ENCODE results near the gene CAMTA1.

Gene CAMTA1

GRCh38 chr1:7561936-7562728 is 776.9 kb downstream of the CAMTA1 start:
- FAIRE-seq (no peak), DNase-seq (ENCODE audit: low spot score) (no peak)

- FAIRE-seq (no peak), DNase-seq (ENCODE audit: low spot score) (no peak)
Observed at GRCh38 chr1:7562729-7563605, 777.7 kb downstream of the CAMTA1 start.

- FAIRE-seq = no peak
- no peak for DNase-seq (ENCODE audit: low spot score)
Observed at GRCh38 chr1:7564137-7564536, 778.9 kb downstream of the CAMTA1 start.

GRCh38 chr1:7565099-7565750 is 780.0 kb downstream of the CAMTA1 start:
- DNase-seq (ENCODE audit: low spot score) = no peak
- no peak for FAIRE-seq

- DNase-seq (ENCODE audit: low spot score) = no peak
- FAIRE-seq = no peak
Observed at GRCh38 chr1:7566417-7567375, 781.4 kb downstream of the CAMTA1 start.

GRCh38 chr1:7567376-7567775 is 782.1 kb downstream of the CAMTA1 start:
- FAIRE-seq (no peak), DNase-seq (ENCODE audit: low spot score) (no peak)

GRCh38 chr1:7568053-7568452 is 782.8 kb downstream of the CAMTA1 start:
- DNase-seq (ENCODE audit: low spot score) (no peak), FAIRE-seq (no peak)

- no peak for FAIRE-seq
- DNase-seq (ENCODE audit: low spot score) = no peak
Observed at GRCh38 chr1:7568901-7569524, 783.8 kb downstream of the CAMTA1 start.

- no peak for DNase-seq (ENCODE audit: low spot score)
- no peak for FAIRE-seq
Observed at GRCh38 chr1:7570311-7570710, 785.1 kb downstream of the CAMTA1 start.

GRCh38 chr1:7572654-7573152 is 787.4 kb downstream of the CAMTA1 start:
- FAIRE-seq (no peak), DNase-seq (ENCODE audit: low spot score) (no peak)

- FAIRE-seq = no peak
- DNase-seq (ENCODE audit: low spot score) = no peak
Observed at GRCh38 chr1:7573481-7573880, 788.2 kb downstream of the CAMTA1 start.

- FAIRE-seq (no peak), DNase-seq (ENCODE audit: low spot score) (no peak)
Observed at GRCh38 chr1:7574121-7575040, 789.1 kb downstream of the CAMTA1 start.

- no peak for DNase-seq (ENCODE audit: low spot score)
Observed at GRCh38 chr1:7575041-7575400, 789.8 kb downstream of the CAMTA1 start.

GRCh38 chr1:7576946-7577657 is 791.8 kb downstream of the CAMTA1 start:
- DNase-seq (ENCODE audit: low spot score) (no peak), FAIRE-seq (no peak)

More at GRCh38 chr1:7575041-7575400, 789.8 kb downstream of the CAMTA1 start:
- FAIRE-seq = no peak

GRCh38 chr1:7578206-7578605 is 793.0 kb downstream of the CAMTA1 start:
- FAIRE-seq (no peak), DNase-seq (ENCODE audit: low spot score) (no peak)

- FAIRE-seq = no peak
- DNase-seq (ENCODE audit: low spot score) = no peak
Observed at GRCh38 chr1:7579016-7579415, 793.8 kb downstream of the CAMTA1 start.

GRCh38 chr1:7579831-7580804 is 794.9 kb downstream of the CAMTA1 start:
- DNase-seq (ENCODE audit: low spot score) (no peak), FAIRE-seq (no peak)
